Lower leg skin (tissue), 3 donors: Measurements from ENCODE around the gene AMN.

Experiments
- POLR2A ChIP-seq, 2 donors: fragments of 450-650 bp; IDR thresholded peaks; one replicate each; pipeline ENCODE4 v1.6.1; 2016 to 2017; ENCODE audit warnings: antibody characterized with exemption in 2 of 2, mild to moderate bottlenecking in 1 of 2, moderate library complexity in 1 of 2
- TF ChIP-seq, protein P1 (sequence below), 3 donors: fragments of 450-650 bp; IDR thresholded peaks; one replicate each; pipeline ENCODE4 v1.5.1; 2016; ENCODE audit warnings: antibody characterized with exemption in 3 of 3, mild to moderate bottlenecking in 3 of 3, moderate library complexity in 2 of 3

DNA sequence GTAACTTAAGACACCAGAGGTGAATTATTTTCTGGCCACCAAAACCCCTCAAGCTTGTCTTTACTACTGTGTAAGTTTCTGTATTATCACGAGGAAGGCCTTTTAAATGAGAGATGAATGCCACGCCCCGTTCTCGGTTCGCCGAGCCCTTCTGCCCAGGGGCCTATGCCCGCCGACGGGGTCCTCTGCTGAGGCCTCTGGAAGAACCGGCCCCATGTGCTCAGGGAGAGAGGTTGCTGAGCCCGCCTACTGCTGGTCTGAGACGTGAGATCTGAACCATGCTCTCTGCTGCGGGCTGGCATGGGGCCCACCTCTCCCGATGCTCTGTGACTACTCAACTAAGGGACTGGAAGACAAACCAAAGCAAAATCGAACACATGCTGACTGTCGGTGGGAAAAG is 21.0 kb downstream of the AMN start:
- TF ChIP-seq, protein P1, sequence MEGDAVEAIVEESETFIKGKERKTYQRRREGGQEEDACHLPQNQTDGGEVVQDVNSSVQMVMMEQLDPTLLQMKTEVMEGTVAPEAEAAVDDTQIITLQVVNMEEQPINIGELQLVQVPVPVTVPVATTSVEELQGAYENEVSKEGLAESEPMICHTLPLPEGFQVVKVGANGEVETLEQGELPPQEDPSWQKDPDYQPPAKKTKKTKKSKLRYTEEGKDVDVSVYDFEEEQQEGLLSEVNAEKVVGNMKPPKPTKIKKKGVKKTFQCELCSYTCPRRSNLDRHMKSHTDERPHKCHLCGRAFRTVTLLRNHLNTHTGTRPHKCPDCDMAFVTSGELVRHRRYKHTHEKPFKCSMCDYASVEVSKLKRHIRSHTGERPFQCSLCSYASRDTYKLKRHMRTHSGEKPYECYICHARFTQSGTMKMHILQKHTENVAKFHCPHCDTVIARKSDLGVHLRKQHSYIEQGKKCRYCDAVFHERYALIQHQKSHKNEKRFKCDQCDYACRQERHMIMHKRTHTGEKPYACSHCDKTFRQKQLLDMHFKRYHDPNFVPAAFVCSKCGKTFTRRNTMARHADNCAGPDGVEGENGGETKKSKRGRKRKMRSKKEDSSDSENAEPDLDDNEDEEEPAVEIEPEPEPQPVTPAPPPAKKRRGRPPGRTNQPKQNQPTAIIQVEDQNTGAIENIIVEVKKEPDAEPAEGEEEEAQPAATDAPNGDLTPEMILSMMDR (IDR thresholded peaks at IDR 0.05) = no peak
- no peak for TF ChIP-seq POLR2A (IDR thresholded peaks at IDR 0.05)
